ENCODE results near the gene TMEM245.
"Not testable (repeated sequence)": the region's sequence is repeated elsewhere in the genome, so short reads cannot be mapped to it uniquely, and the experiment has no call there.

The TMEM245 gene

GRCh38 chr9:108996643-108997042 is 123.1 kb downstream of the TMEM245 start:
- DNase-seq (ENCODE audit: low read depth, low spot score): no peak

GRCh38 chr9:108994695-108995094 is 125.1 kb downstream of the TMEM245 start:
- no peak for DNase-seq (ENCODE audit: low read depth, low spot score)

- no peak for DNase-seq (ENCODE audit: low read depth, low spot score)
Observed at GRCh38 chr9:108991479-108991878, 128.3 kb downstream of the TMEM245 start.

GRCh38 chr9:108983885-108984284 is 135.9 kb downstream of the TMEM245 start:
- no peak for DNase-seq (ENCODE audit: low read depth, low spot score)

GRCh38 chr9:108980893-108981292 is 138.9 kb downstream of the TMEM245 start:
- no peak for DNase-seq (ENCODE audit: low read depth, low spot score)

- DNase-seq (ENCODE audit: low read depth, low spot score): no peak
Observed at GRCh38 chr9:108978205-108978604, 141.5 kb downstream of the TMEM245 start.

GRCh38 chr9:108973895-108974294 is 145.9 kb downstream of the TMEM245 start:
- DNase-seq (ENCODE audit: low read depth, low spot score): no peak

- DNase-seq (ENCODE audit: low read depth, low spot score): no peak
Observed at GRCh38 chr9:108972626-108973209, 147.0 kb downstream of the TMEM245 start.

- DNase-seq (ENCODE audit: low read depth, low spot score): no peak
Observed at GRCh38 chr9:108972186-108972585, 147.6 kb downstream of the TMEM245 start.

GRCh38 chr9:108971392-108971791 is 148.4 kb downstream of the TMEM245 start:
- not testable (repeated sequence) for DNase-seq (ENCODE audit: low read depth, low spot score)

GRCh38 chr9:108967916-108968315 is 151.8 kb downstream of the TMEM245 start:
- no peak for DNase-seq (ENCODE audit: low read depth, low spot score)
